ENCODE measurements around the gene PPP6R2.
A peak's percentile ranks its signal among the peaks of the same experiment; 100 is the strongest.
"Not testable (repeated sequence)": the region's sequence is repeated elsewhere in the genome, so short reads cannot be mapped to it uniquely, and the experiment has no call there.

PPP6R2 gene

DNA sequence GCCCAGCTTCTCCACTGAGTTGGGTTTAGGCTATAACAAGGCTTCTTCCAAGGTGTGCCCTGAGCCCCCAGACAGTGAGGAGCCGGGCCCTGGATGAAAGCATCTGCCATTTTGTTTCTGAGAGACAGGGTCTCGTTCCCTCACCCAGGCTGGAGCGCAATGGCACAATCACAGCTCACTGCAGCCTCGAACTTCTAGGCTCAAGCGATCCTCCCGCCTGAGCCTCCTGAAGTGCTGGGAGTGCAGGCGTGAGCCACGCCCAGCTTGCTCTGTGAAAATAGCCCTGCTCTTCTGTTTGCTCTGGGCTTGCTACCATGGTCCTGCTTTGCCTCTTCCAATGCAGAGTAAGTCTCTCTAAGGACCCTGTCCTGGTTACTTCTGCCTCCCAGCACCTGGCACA is 23.0 kb upstream of the PPP6R2 start:
- H3K27me3 Mint-ChIP-seq, result no peaks in the 10 kb centered on the region
- DNase-seq, result no peak

DNA sequence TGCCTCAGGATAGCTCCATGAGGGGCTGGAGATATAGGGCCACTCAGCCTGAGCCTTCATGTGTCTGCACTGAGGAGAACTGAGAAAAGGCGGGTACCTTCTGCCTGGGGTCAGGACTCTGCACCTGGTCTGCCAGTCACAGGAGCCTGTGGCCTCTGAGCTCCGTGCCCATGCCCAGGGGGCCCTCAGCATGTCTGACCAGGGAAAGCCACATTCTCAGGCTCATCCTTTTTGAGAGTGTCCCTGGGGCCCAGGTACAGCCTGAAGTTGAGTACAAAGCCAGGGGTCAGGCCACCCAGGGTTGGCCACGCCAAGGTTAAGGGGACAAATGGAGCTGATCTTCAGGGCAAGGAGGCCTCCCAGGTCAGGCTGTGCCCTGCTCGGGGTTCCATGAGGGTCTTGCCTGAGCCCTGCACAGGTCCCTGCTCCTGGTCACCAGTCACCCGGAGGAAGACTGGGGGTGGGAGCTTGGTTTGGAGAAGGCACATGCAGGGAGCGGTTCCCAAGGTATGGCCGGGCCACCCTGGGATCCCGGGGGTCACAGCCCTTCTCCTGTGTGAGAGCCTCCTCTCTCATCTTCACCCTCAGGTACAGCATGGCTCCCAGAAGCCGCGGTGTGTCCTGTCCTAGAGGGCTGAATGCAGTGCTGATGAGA is 22.3 kb upstream of the PPP6R2 start:
- no peak overlapping the region for H3K4me3 Mint-ChIP-seq
- H3K27ac Mint-ChIP-seq, result no peak overlapping the region
- H3K27me3 Mint-ChIP-seq, result peaks cover 5% of the 10 kb centered on the region
- no peak for ATAC-seq
- H3K36me3 Mint-ChIP-seq (ENCODE audit: low read depth), result no peaks in the 10 kb centered on the region
- H3K9me3 Mint-ChIP-seq, result no peaks in the 10 kb centered on the region
- DNase-seq, result no peak
- H3K4me1 Mint-ChIP-seq, result peaks cover 1% of the 10 kb centered on the region

More for the DNA sequence above, 23.0 kb upstream of the PPP6R2 start:
- no peak for ATAC-seq
- no peaks in the 10 kb centered on the region for H3K9me3 Mint-ChIP-seq
- no peak overlapping the region for H3K4me3 Mint-ChIP-seq
- peaks cover 5% of the 10 kb centered on the region for H3K4me1 Mint-ChIP-seq
- no peak overlapping the region for H3K27ac Mint-ChIP-seq
- no peaks in the 10 kb centered on the region for H3K36me3 Mint-ChIP-seq (ENCODE audit: low read depth)

DNA sequence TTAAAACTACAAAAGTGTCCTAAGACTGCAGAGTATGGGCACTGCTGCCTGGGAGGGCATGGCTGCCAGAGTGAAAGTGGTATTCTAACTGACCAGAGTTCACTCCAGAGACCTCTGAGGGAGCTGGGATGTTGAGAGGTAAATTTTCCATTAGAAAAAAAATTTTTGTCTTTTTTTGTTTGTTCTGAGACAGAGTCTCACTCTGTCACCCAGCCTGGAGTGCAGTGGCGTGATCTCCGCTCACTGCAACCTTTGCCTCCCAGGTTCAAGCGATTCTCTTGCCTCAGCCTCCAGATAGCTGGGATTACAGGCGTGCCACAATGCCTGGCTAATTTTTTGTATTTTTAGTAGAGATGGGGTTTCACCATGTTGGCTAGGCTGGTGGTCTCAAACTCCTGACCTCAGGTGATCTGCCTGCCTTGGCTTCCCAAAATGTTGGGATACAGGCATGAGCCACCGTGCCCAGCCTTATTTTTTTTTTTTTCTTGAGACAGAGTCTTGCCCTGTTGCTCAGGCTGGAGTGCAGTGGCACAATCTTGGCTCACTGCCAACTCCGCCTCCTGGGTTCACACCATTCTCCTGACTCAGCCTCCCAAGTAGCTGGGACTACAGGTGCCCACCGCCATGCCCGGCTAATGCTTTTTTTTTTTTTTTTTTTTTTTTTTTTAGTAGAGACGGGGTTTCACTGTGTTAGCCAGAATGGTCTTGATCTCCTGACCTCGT is 20.6 kb upstream of the PPP6R2 start:
- H3K9me3 Mint-ChIP-seq, DNase-seq, H3K27ac Mint-ChIP-seq: not testable (repeated sequence)

DNA sequence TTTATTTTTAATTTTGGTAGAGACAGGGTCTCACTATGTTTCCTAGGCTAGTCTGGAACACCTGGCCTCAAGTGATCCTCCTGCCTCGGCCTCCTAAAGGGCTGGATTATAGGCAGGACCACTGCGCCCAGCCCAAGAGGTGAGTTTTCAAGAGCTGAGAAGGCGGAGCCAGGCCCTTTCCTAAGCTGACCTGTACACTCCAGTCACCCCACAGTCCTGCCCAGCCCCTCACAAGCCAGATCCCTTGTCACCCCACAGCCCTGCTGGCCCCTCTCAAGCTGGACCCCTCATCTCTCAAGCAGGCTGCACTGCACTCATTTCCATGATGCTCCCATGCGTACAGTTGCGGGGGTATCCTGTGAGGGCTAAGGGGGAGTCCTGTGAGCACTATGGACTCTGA is 19.2 kb upstream of the PPP6R2 start:
- Mint-ChIP-seq H3K4me1 (peaks cover 9% of the 10 kb centered on the region), H3K27ac (no peak overlapping the region), H3K36me3 (ENCODE audit: low read depth) (no peaks in the 10 kb centered on the region), H3K4me3 (no peak overlapping the region), H3K27me3 (peaks cover 8% of the 10 kb centered on the region), H3K9me3 (no peaks in the 10 kb centered on the region)
- ATAC-seq (no peak), DNase-seq (no peak)

More for the DNA sequence above, 20.6 kb upstream of the PPP6R2 start:
- H3K36me3 Mint-ChIP-seq (ENCODE audit: low read depth); H3K27me3 Mint-ChIP-seq; H3K4me1 Mint-ChIP-seq; H3K4me3 Mint-ChIP-seq; ATAC-seq: not testable (repeated sequence)

DNA sequence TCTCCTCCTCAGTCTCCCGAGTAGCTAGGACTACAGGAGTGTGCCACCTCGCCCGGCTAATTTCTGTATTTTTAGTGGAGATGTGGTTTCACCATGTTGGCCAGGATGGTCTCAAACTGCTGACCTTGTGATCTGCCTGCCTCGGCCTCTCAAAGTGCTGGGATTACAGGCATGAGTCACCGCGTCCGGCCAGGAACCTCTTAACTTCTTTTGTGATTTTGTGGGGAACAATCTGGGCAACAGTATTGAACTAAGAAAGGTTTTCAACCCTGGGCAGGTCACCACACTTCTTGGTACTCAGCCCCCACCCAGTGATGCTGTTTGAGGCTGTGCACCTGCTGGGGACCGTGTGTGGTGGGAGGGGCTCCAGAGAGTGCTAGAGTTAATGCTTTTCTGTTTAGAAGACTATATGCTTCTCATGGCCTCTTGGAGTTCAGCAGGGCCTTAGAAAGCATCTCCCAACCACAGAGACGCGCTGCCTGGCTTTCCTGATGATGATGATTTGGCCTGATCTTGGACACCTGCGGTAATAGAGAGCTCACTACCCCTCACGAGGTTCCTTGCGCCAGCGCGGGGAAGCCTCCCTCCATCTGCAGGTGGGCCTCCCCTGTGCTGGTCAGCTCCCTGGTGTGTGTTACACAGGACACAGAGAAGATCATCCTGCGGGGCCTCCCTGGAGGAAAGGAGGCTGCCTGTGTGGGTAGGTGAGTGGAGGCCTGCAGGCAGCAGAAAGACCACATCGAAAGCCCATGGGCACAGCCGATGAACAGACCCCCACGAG is 17.5 kb upstream of the PPP6R2 start:
- H3K4me3 Mint-ChIP-seq, result peak overlapping the region; percentile 76
- H3K9me3 Mint-ChIP-seq, result no peaks in the 10 kb centered on the region
- peaks cover 10% of the 10 kb centered on the region for H3K27me3 Mint-ChIP-seq
- no peak for ATAC-seq
- H3K27ac Mint-ChIP-seq, result peak overlapping the region; percentile 49
- peaks cover 20% of the 10 kb centered on the region for H3K4me1 Mint-ChIP-seq
- H3K36me3 Mint-ChIP-seq (ENCODE audit: low read depth), result no peaks in the 10 kb centered on the region
- no peak for DNase-seq

DNA sequence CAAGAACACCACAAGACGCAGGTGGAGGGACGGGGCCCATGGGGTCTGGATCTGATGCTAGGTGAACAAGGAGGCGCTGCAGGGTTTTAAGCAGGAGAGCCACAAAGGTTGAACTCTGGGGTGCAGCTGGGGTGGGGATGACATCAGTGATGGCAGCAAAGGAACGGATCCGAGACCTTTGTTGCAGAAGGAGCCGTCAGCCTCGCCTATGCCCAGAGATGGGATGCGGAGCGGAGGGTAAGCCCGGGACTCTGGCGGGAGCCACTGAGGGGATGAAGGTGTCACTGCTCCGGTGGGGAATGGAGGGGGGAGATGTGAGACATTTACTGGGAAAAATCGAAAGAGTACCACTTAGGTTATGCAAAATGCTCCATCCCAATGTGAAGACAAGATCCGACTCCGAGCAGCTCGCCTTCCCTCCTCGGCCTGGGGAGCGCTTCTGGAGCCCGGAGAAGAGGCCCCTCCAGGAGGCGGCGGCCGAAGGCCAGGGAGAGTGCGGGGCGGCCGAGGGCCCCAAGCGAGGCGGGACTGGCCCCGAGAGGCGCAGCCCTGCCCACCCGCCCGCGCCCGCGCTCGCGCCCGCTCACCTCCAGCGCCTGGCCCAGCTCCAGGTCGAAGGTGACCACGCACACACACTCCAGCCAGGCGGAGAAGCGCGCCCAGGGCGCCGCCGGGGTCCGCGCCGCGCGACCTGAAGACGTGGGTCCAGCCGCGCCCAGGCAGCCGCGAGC is 16.7 kb upstream of the PPP6R2 start:
- DNase-seq, result no peak
- H3K27ac Mint-ChIP-seq, result peak overlapping the region; percentile 49
- H3K36me3 Mint-ChIP-seq (ENCODE audit: low read depth), result no peaks in the 10 kb centered on the region
- H3K27me3 Mint-ChIP-seq, result peaks cover 16% of the 10 kb centered on the region
- H3K4me1 Mint-ChIP-seq, result peaks cover 28% of the 10 kb centered on the region
- ATAC-seq, result no peak
- no peaks in the 10 kb centered on the region for H3K9me3 Mint-ChIP-seq
- peak overlapping the region; percentile 76 for H3K4me3 Mint-ChIP-seq

DNA sequence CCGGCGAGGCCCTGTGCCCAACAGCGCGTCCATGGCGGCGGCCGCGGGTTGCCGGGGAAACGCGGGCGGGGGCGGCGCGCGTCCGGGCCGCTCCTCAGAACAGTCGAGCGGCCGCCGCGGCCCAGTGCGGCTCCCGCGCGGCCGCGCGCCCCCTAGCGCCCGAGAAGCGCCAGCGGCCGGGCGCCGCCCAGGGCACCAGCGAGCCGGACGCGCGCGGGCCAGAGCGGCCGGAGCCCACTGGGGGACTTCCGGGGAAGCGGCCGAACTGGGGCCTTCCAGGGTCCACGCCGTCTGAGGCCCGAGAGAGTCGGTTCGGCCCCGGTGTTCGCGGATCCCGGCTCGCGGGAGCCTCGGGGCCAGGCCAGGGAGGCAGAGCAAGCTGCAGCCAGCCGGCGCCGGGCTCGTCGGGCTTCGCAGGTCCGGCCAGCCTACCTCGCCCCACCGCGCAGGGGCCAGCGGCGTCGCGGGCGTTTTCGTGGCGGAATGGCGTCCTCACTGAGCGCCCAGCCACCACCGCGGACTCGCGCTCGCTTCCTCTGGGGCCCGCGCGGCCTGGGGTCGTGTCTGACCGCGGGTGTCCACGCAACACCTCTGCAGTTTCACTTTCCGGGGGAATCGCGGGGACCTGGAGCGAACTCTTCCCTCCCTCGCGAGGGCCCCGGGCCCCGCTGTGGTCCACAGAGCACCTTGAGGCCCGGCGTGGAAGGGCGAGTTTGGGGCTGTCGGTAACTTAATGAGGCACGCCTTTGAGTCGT is 16.0 kb upstream of the PPP6R2 start, which contains the start of gene DENND6B:
Gene DENND6B (minus strand): TSS at position 57 of the 755 bp plus-strand sequence. CDS start 24 bp downstream, at position 33.
- peaks cover 16% of the 10 kb centered on the region for H3K27me3 Mint-ChIP-seq
- DNase-seq, result peak; percentile 77
- H3K4me3 Mint-ChIP-seq, result peak within 1 kb of the TSS; percentile 76
- no peaks in the 10 kb centered on the region for H3K36me3 Mint-ChIP-seq (ENCODE audit: low read depth)
- H3K9me3 Mint-ChIP-seq, result no peaks in the 10 kb centered on the region
- H3K27ac Mint-ChIP-seq, result peak within 1 kb of the TSS; percentile 65
- peaks cover 28% of the 10 kb centered on the region for H3K4me1 Mint-ChIP-seq
- ATAC-seq, result peak; percentile 91

DNA sequence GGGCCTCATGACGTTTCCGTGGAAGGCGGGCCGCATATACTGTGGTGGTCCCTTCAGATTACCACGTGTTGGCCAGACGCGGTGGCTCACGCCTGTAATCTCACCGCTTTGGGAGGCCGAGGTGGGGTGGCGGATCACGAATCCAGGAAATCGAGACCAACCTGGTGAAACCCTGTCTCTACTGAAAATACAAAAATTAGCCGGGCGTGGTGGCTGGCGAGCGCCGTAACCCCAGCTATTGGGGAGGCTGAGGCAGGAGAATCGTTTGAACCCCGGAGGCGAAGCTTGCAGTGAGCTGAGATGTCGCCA is 15.5 kb upstream of the PPP6R2 start:
- no peaks in the 10 kb centered on the region for H3K36me3 Mint-ChIP-seq (ENCODE audit: low read depth)
- H3K9me3 Mint-ChIP-seq, result no peaks in the 10 kb centered on the region
- DNase-seq (no peak), ATAC-seq (no peak)
- peak overlapping the region; percentile 65 for H3K27ac Mint-ChIP-seq
- peaks cover 16% of the 10 kb centered on the region for H3K27me3 Mint-ChIP-seq
- peak overlapping the region; percentile 69 for H3K4me3 Mint-ChIP-seq
- peaks cover 28% of the 10 kb centered on the region for H3K4me1 Mint-ChIP-seq

DNA sequence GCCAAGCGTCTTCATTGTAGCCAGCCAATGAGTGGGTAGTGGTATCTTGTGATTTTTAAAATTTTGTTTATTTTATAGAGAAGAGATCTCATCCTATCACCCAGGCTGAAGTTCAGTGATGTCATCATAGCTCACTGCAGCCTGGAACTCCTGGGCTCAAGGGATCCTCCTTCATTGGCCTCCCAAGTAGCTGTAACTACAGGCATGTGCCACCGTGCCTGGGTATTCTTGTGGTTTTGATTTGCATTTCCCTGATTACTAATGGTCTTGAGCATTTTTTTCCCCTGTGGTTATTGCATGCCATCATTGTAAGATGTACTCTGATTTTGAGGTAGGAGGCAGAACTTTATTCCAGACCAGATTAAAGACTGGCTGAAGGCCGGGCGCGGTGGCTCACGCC is 13.9 kb upstream of the PPP6R2 start:
- H3K27me3 Mint-ChIP-seq, result peaks cover 16% of the 10 kb centered on the region
- no peak overlapping the region for H3K27ac Mint-ChIP-seq
- peak overlapping the region; percentile 1 for H3K4me3 Mint-ChIP-seq
- DNase-seq, result no peak
- H3K4me1 Mint-ChIP-seq, result peaks cover 28% of the 10 kb centered on the region
- no peaks in the 10 kb centered on the region for H3K36me3 Mint-ChIP-seq (ENCODE audit: low read depth)
- peak; percentile 50 for ATAC-seq
- no peaks in the 10 kb centered on the region for H3K9me3 Mint-ChIP-seq

DNA sequence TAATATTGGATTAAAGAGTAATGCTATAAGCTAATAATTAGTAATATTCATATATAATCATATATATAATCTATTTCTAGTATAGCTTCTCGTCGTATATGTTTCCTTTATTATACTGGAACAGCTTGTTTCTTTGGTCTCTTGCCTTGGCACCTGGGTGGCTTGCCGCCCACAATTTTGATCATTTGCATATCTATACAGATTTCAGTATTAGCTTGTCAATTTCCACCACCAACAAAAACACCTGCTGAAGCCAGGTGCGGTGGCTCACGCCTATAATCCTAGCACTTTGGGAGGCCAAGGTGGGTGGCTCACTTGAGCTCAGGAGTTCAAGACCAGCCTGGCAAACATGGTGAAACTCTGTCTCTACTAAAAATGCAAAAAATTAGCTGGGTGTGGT is 8.7 kb upstream of the PPP6R2 start:
- H3K9me3 Mint-ChIP-seq; H3K4me3 Mint-ChIP-seq; H3K27ac Mint-ChIP-seq; DNase-seq; ATAC-seq; H3K36me3 Mint-ChIP-seq (ENCODE audit: low read depth); H3K27me3 Mint-ChIP-seq: not testable (repeated sequence)
- peaks cover 14% of the 10 kb centered on the region for H3K4me1 Mint-ChIP-seq

DNA sequence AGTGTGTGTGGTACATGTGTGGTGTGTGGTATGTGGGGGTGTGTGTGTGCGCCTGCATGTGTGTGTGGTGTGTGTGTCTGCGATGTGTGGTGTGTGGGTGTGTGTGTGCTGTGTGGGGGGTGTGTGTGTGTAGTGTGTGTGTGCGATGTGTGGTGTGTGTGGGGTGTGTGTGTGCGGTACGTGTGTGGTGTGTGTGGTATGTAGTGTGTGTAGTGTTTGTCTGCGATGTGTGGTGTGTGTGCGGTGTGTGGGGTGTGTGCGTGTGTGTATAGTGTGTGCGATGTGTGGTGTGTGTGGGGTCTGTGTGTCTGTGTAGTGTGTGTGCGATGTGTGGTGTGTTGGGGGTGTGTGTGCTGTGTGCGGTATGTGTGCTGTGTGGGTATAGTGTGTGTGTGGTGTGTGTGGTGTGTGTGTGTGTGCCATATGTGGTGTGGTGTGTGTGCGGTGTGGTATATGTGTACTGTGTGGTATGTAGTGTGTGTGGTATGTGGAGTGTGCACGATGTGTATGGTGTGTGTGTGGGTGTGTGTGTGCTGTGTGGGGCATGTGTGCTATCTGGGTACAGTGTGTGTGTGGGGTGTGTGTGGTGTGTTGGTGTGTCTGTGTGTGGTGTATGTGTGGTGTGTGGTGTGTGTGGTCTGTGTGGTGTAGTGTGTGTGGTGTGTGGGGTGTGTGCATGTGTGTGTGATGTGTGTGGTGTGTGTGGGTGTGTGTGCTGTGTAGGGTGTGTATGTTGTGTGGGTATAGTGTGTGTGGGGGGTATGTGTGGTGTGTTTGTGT is 5.7 kb upstream of the PPP6R2 start:
- DNase-seq, result no peak
- Mint-ChIP-seq H3K4me3 (no peak overlapping the region), H3K27ac (no peak overlapping the region), H3K27me3 (no peaks in the 10 kb centered on the region), H3K9me3 (no peaks in the 10 kb centered on the region), H3K4me1 (peaks cover 8% of the 10 kb centered on the region), H3K36me3 (ENCODE audit: low read depth) (no peaks in the 10 kb centered on the region)
- ATAC-seq, result no peak

DNA sequence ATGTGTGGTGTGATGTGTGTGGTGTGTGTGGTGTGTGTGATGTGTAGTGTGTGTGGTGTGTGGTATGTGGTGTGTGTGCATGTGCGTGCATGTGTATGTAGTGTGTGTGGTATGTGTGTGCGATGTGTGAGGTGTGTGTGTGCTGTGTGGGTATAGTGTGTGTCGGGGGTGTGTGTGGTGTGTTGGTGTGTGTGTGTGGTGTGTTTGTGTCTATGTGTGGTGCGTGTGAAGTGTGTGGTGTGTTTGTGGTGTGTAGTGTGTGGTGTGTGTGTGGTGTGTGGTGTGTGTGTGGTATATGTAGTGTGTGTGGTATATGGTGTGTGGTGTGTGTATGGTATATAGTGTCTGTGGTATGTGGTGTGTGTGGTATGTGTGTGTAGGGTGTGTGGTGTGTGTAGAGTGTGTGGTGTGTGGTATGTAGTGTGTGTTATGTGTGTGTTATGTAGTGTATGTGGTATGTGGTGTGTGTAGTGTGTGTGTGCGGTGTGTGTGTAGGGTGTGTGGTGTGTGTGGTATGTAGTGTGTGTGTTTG is 5.0 kb upstream of the PPP6R2 start:
- DNase-seq (no peak), ATAC-seq (no peak)
- Mint-ChIP-seq H3K27ac (no peak overlapping the region), H3K4me3 (no peak overlapping the region), H3K4me1 (peaks cover 9% of the 10 kb centered on the region), H3K36me3 (ENCODE audit: low read depth) (no peaks in the 10 kb centered on the region), H3K9me3 (no peaks in the 10 kb centered on the region), H3K27me3 (no peaks in the 10 kb centered on the region)

DNA sequence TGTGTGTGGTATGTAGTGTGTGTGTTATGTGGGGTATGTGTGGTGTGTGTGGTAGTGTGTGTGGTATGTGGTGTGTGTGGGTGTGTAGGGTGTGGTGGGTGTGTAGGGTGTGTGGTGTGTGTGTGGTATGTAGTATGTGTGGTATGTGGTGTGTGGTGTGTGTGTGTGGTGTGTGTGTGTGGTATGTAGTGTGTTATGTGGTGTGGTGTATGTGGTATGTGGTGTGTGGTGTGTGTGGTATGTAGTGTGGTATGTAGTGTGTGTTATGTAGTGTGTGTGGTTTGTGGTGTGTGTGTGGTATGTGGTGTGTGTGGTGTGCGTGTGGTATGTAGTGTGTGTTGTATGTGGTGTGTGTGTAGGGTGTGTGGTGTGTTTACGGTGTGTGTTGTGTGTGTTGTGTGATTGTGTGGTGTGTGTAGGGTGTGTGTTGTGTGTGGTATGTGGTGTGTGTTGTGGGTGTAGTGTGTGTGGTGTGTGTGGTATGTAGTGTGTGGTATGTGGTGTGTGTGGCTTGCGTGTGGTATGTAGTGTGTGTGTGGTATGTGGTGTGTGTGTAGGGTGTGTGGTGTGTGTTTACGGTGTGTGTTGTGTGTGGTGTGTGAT is 4.2 kb upstream of the PPP6R2 start:
- H3K36me3 Mint-ChIP-seq (ENCODE audit: low read depth), result no peaks in the 10 kb centered on the region
- H3K4me1 Mint-ChIP-seq, result peaks cover 9% of the 10 kb centered on the region
- H3K9me3 Mint-ChIP-seq, result no peaks in the 10 kb centered on the region
- no peak overlapping the region for H3K4me3 Mint-ChIP-seq
- no peak for DNase-seq
- ATAC-seq, result no peak
- no peak overlapping the region for H3K27ac Mint-ChIP-seq
- H3K27me3 Mint-ChIP-seq, result no peaks in the 10 kb centered on the region
